DND-41 (cell line): ENCODE measurements around the gene AGMO.

ENCODE experiments used
- ATAC-seq: fragments of 200-7000 bp; cut with Tn5 transposase; 3 replicates; pipeline ENCODE4 v1.9.1; 2021; ENCODE audit warnings: low read depth; ENCODE audit not compliant: insufficient read depth
- DNase-seq: peaks from one replicate; pipeline ENCODE4 v3.0.0-alpha.2; 2020
- H2AFZ ChIP-seq: 2 replicates; pipeline ENCODE4 v1.6.0; 2012; ENCODE audit warnings: low read depth, low read length
- H3K27ac ChIP-seq: 2 replicates; pipeline ENCODE4 v1.5.1; 2012; ENCODE audit warnings: low read length, inconsistent platforms
- H3K27me3 ChIP-seq: fragments of 200-600 bp; sonication (generic); 2 replicates; pipeline ENCODE4 v1.6.0; 2012; ENCODE audit warnings: low read length, mild to moderate bottlenecking, inconsistent platforms; ENCODE audit not compliant: insufficient read depth, poor library complexity
- H3K36me3 ChIP-seq: 2 replicates; pipeline ENCODE4 v1.5.1; 2012; ENCODE audit warnings: low read length, inconsistent platforms; ENCODE audit not compliant: insufficient read depth
- H3K4me1 ChIP-seq: 2 replicates; pipeline ENCODE4 v1.5.1; 2012; ENCODE audit warnings: mild to moderate bottlenecking, low read length; ENCODE audit not compliant: insufficient read depth
- H3K4me2 ChIP-seq: 2 replicates; pipeline ENCODE4 v1.6.0; 2012; ENCODE audit warnings: mild to moderate bottlenecking, moderate library complexity, low read length, inconsistent platforms; ENCODE audit not compliant: insufficient read depth
- H3K4me3 ChIP-seq, 2 experiments: fragments of 200-600 bp in 1 of 2; shearing (Covaris generic) in 1 of 2; 2 replicates each; pipeline ENCODE4 v1.5.1; 2012 to 2016; ENCODE audit warnings: inconsistent platforms in 2 of 2, low read length in 2 of 2, mild to moderate bottlenecking in 2 of 2, low read depth in 1 of 2, moderate library complexity in 1 of 2
- H3K79me2 ChIP-seq: 2 replicates; pipeline ENCODE4 v1.6.0; 2012; ENCODE audit warnings: low read length, inconsistent platforms; ENCODE audit not compliant: insufficient read depth
- H3K9ac ChIP-seq: 2 replicates; pipeline ENCODE4 v1.6.0; 2012; ENCODE audit warnings: low read depth, mild to moderate bottlenecking, inconsistent platforms, low read length, moderate library complexity
- H3K9me3 ChIP-seq: 2 replicates; pipeline ENCODE4 v1.5.1; 2012; ENCODE audit warnings: low read length, moderate library complexity, mild to moderate bottlenecking, inconsistent platforms; ENCODE audit not compliant: insufficient read depth, severe bottlenecking
- H4K20me1 ChIP-seq: 2 replicates; pipeline ENCODE4 v1.6.0; 2012; ENCODE audit warnings: low read length; ENCODE audit not compliant: insufficient read depth
- EZH2 ChIP-seq: IDR thresholded peaks from 3 replicates; pipeline ENCODE4 v1.6.1; 2012; ENCODE audit warnings: borderline replicate concordance, low read depth, mild to moderate bottlenecking, moderate library complexity, low read length, inconsistent platforms; ENCODE audit not compliant: severe bottlenecking
- TF ChIP-seq, protein P1 (sequence below): IDR thresholded peaks from 2 replicates; pipeline ENCODE4 v1.5.1; 2012; ENCODE audit warnings: borderline replicate concordance, low read length, moderate library complexity, mild to moderate bottlenecking; ENCODE audit not compliant: poor library complexity, severe bottlenecking; ENCODE audit errors: extremely low read depth

The AGMO gene

DNA sequence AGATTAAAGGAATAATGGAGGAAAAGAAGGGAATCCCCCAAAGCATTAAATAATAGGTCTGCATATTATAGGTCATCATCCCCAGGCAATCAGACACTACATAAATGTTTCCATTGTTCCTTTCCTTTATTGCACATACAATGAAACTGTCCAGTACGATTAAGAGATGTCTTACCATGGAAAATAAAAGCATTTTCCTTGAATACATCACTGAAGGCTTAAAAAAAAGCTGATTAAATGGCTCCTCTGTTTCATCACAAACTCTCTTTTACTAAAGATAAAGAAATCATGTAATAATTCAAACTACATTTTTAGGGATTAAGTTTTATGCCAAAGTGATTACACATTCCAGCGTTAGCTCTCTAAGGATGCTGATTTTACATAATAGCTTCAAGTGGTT lies 316.0 kb downstream of the AGMO start:
- no peaks in the 10 kb centered on the region for H3K27me3 ChIP-seq
- H3K4me1 ChIP-seq, result no peaks in the 10 kb centered on the region
- no peak overlapping the region for H3K4me3 ChIP-seq
- no peaks in the 10 kb centered on the region for H3K79me2 ChIP-seq
- no peak overlapping the region for H3K27ac ChIP-seq
- H2AFZ ChIP-seq, result no peak overlapping the region
- H3K36me3 ChIP-seq, result no peaks in the 10 kb centered on the region
- TF ChIP-seq EZH2, result no peak
- TF ChIP-seq, protein P1, sequence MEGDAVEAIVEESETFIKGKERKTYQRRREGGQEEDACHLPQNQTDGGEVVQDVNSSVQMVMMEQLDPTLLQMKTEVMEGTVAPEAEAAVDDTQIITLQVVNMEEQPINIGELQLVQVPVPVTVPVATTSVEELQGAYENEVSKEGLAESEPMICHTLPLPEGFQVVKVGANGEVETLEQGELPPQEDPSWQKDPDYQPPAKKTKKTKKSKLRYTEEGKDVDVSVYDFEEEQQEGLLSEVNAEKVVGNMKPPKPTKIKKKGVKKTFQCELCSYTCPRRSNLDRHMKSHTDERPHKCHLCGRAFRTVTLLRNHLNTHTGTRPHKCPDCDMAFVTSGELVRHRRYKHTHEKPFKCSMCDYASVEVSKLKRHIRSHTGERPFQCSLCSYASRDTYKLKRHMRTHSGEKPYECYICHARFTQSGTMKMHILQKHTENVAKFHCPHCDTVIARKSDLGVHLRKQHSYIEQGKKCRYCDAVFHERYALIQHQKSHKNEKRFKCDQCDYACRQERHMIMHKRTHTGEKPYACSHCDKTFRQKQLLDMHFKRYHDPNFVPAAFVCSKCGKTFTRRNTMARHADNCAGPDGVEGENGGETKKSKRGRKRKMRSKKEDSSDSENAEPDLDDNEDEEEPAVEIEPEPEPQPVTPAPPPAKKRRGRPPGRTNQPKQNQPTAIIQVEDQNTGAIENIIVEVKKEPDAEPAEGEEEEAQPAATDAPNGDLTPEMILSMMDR, result no peak
- no peak overlapping the region for H3K4me2 ChIP-seq
- H3K9ac ChIP-seq, result no peak overlapping the region
- no peaks in the 10 kb centered on the region for H3K9me3 ChIP-seq
- no peaks in the 10 kb centered on the region for H4K20me1 ChIP-seq
- no peak for ATAC-seq
- no peak for DNase-seq

GRCh38 chr7:15239801-15240200 lies 322.0 kb downstream of the AGMO start:
- no peaks in the 10 kb centered on the region for H3K79me2 ChIP-seq
- no peak overlapping the region for H3K4me3 ChIP-seq
- DNase-seq (no peak), ATAC-seq (no peak)
- H3K36me3 ChIP-seq, result no peaks in the 10 kb centered on the region
- no peaks in the 10 kb centered on the region for H4K20me1 ChIP-seq
- no peaks in the 10 kb centered on the region for H3K4me1 ChIP-seq
- H3K9ac ChIP-seq, result no peak overlapping the region
- H3K9me3 ChIP-seq, result no peaks in the 10 kb centered on the region
- no peaks in the 10 kb centered on the region for H3K27me3 ChIP-seq
- no peak for TF ChIP-seq EZH2
- TF ChIP-seq, protein P1, result no peak
- no peak overlapping the region for H2AFZ ChIP-seq
- no peak overlapping the region for H3K4me2 ChIP-seq
- no peak overlapping the region for H3K27ac ChIP-seq

GRCh38 chr7:15236952-15237351 lies 324.9 kb downstream of the AGMO start:
- H3K36me3 ChIP-seq, result no peaks in the 10 kb centered on the region
- no peak overlapping the region for H3K4me2 ChIP-seq
- no peaks in the 10 kb centered on the region for H3K27me3 ChIP-seq
- no peak overlapping the region for H2AFZ ChIP-seq
- no peaks in the 10 kb centered on the region for H3K4me1 ChIP-seq
- no peaks in the 10 kb centered on the region for H4K20me1 ChIP-seq
- no peak overlapping the region for H3K4me3 ChIP-seq
- no peak for DNase-seq
- no peak for TF ChIP-seq EZH2
- TF ChIP-seq, protein P1, result no peak
- H3K9ac ChIP-seq, result no peak overlapping the region
- H3K9me3 ChIP-seq, result no peaks in the 10 kb centered on the region
- H3K79me2 ChIP-seq, result no peaks in the 10 kb centered on the region
- no peak overlapping the region for H3K27ac ChIP-seq
- no peak for ATAC-seq

DNA sequence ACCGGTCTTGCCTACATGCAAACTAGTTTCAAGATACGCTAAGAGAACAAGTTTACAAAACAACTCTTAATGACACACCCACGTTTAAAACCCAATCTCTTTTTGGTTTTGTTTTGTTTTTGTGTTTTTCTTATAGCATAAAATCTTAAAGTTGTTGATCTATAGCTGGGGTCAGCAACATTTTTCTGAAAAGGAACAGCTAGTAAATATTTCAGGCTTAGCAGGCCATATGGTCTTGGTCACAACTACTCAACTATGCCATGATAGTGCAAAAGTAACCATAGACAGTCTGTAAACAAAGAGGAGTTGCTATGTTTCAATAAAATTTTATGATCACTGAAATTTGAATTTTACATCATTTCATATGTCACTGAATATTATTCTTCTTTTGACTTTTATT lies 327.4 kb downstream of the AGMO start:
- H3K4me2 ChIP-seq, result no peak overlapping the region
- DNase-seq (no peak), ATAC-seq (no peak)
- no peak overlapping the region for H3K4me3 ChIP-seq
- H3K9ac ChIP-seq, result no peak overlapping the region
- H2AFZ ChIP-seq, result no peak overlapping the region
- no peaks in the 10 kb centered on the region for H3K27me3 ChIP-seq
- H3K79me2 ChIP-seq, result no peaks in the 10 kb centered on the region
- H3K27ac ChIP-seq, result no peak overlapping the region
- no peaks in the 10 kb centered on the region for H3K36me3 ChIP-seq
- H3K9me3 ChIP-seq, result no peaks in the 10 kb centered on the region
- TF ChIP-seq, protein P1, result no peak
- no peak for TF ChIP-seq EZH2
- H3K4me1 ChIP-seq, result no peaks in the 10 kb centered on the region
- H4K20me1 ChIP-seq, result no peaks in the 10 kb centered on the region
